H9 (cell line): ENCODE results near the gene SURF2. TPM values are rescaled to one million over a fixed set of nuclear protein-coding genes. Genes with fewer than 3 reads are reported as not detected.

ENCODE experiments used
- DNase-seq: peaks from one replicate; pipeline ENCODE4 v3.0.0-alpha.2; 2017
- H2AFZ ChIP-seq: one replicate; pipeline ENCODE4 v1.6.1; 2013; ENCODE audit warnings: mild to moderate bottlenecking, low read length, control low read depth, moderate library complexity
- H2AK5ac ChIP-seq: 2 replicates; pipeline ENCODE4 v1.6.1; 2013; ENCODE audit warnings: low read length, control low read depth, mixed read lengths; ENCODE audit not compliant: insufficient read length
- H2BK120ac ChIP-seq: one replicate; pipeline ENCODE4 v1.6.1; 2013; ENCODE audit warnings: low read depth, mild to moderate bottlenecking, low read length, control low read depth, inconsistent platforms; ENCODE audit not compliant: poor library complexity, severe bottlenecking
- H2BK12ac ChIP-seq: 2 replicates; pipeline ENCODE4 v1.6.1; 2013; ENCODE audit warnings: low read length, control low read depth, mixed read lengths, low read depth; ENCODE audit not compliant: insufficient read length
- H2BK15ac ChIP-seq: 2 replicates; pipeline ENCODE4 v1.6.1; 2013; ENCODE audit warnings: low read depth, low read length, control low read depth
- H2BK20ac ChIP-seq: one replicate; pipeline ENCODE4 v1.6.1; 2013; ENCODE audit warnings: low read depth, mild to moderate bottlenecking, low read length, control low read depth, inconsistent platforms; ENCODE audit not compliant: poor library complexity, severe bottlenecking
- H2BK5ac ChIP-seq: 2 replicates; pipeline ENCODE4 v1.6.1; 2013; ENCODE audit warnings: low read length, control low read depth, mixed read lengths; ENCODE audit not compliant: insufficient read length
- H3K14ac ChIP-seq: 2 replicates; pipeline ENCODE4 v1.6.1; 2013; ENCODE audit warnings: low read length, control low read depth; ENCODE audit not compliant: insufficient read depth
- H3K18ac ChIP-seq: 2 replicates; pipeline ENCODE4 v1.6.1; 2013; ENCODE audit warnings: low read depth, mild to moderate bottlenecking, mixed read lengths, low read length, control low read depth; ENCODE audit not compliant: insufficient read length
- H3K23ac ChIP-seq: 2 replicates; pipeline ENCODE4 v1.6.1; 2013; ENCODE audit warnings: low read length, control low read depth, mixed read lengths, low read depth; ENCODE audit not compliant: insufficient read length
- H3K23me2 ChIP-seq: 2 replicates; pipeline ENCODE4 v1.6.1; 2013; ENCODE audit warnings: low read depth, mild to moderate bottlenecking, mixed read lengths, low read length, control low read depth; ENCODE audit not compliant: insufficient read length, poor library complexity, severe bottlenecking
- H3K27ac ChIP-seq: 2 replicates; pipeline ENCODE4 v1.5.1; 2013; ENCODE audit warnings: low read length, control low read depth, mixed read lengths, low read depth; ENCODE audit not compliant: insufficient read length
- H3K27me3 ChIP-seq: 2 replicates; pipeline ENCODE4 v1.6.1; 2013; ENCODE audit warnings: low read length, control low read depth, inconsistent platforms; ENCODE audit not compliant: insufficient read depth
- H3K4ac ChIP-seq: 2 replicates; pipeline ENCODE4 v1.6.1; 2013; ENCODE audit warnings: low read depth, mild to moderate bottlenecking, control low read depth, inconsistent platforms, low read length, moderate library complexity
- H3K4me1 ChIP-seq: 2 replicates; pipeline ENCODE4 v1.6.1; 2013; ENCODE audit warnings: low read length, control low read depth, inconsistent platforms; ENCODE audit not compliant: insufficient read depth
- H3K4me2 ChIP-seq: 2 replicates; pipeline ENCODE4 v1.6.1; 2013; ENCODE audit warnings: low read length, control low read depth, mixed read lengths; ENCODE audit not compliant: insufficient read length, insufficient read depth
- H3K56ac ChIP-seq: 2 replicates; pipeline ENCODE4 v1.6.1; 2013; ENCODE audit warnings: low read depth, mild to moderate bottlenecking, mixed read lengths, low read length, control low read depth; ENCODE audit not compliant: insufficient read length
- H3K79me1 ChIP-seq: 2 replicates; pipeline ENCODE4 v1.6.1; 2013; ENCODE audit warnings: low read depth, mild to moderate bottlenecking, moderate library complexity, low read length, control low read depth, inconsistent platforms; ENCODE audit not compliant: insufficient read depth, poor library complexity, severe bottlenecking
- H3K79me2 ChIP-seq: 2 replicates; pipeline ENCODE4 v1.6.1; 2013; ENCODE audit warnings: low read length, control low read depth, inconsistent platforms; ENCODE audit not compliant: insufficient read depth
- H3K9ac ChIP-seq: 2 replicates; pipeline ENCODE4 v1.6.1; 2013; ENCODE audit warnings: low read length, control low read depth, mixed read lengths; ENCODE audit not compliant: insufficient read length; ENCODE audit errors: extremely low read depth
- H3K9me3 ChIP-seq: one replicate; pipeline ENCODE4 v1.6.1; 2013; ENCODE audit warnings: low read depth, low read length, inconsistent platforms; ENCODE audit not compliant: control insufficient read depth
- H3T11ph ChIP-seq: one replicate; pipeline ENCODE4 v1.6.1; 2013; ENCODE audit warnings: mild to moderate bottlenecking, low read length, control low read depth, inconsistent platforms
- H4K20me1 ChIP-seq: one replicate; pipeline ENCODE4 v1.6.1; 2013; ENCODE audit not compliant: control insufficient read depth, insufficient read length, insufficient read depth
- H4K5ac ChIP-seq: 2 replicates; pipeline ENCODE4 v1.6.1; 2013; ENCODE audit warnings: low read depth, mild to moderate bottlenecking, mixed read lengths, low read length, control low read depth; ENCODE audit not compliant: insufficient read length
- H4K8ac ChIP-seq: replicated peaks from 2 replicates; pipeline ENCODE4 v1.6.1; 2013; ENCODE audit warnings: low read length, control low read depth, mixed read lengths, low read depth; ENCODE audit not compliant: insufficient read length
- H4K91ac ChIP-seq: 2 replicates; pipeline ENCODE4 v1.6.1; 2013; ENCODE audit warnings: low read depth, mild to moderate bottlenecking, moderate library complexity, mixed read lengths, low read length, control low read depth; ENCODE audit not compliant: insufficient read length
- H3K27ac Mint-ChIP-seq, 3 experiments: 2 replicates in 2 of 3; 3 replicates in 1 of 3; pipeline ENCODE4 v1.8.0; 2020 to 2021; ENCODE audit warnings: mixed read lengths in 3 of 3, mild to moderate bottlenecking in 1 of 3, moderate library complexity in 1 of 3
- H3K27me3 Mint-ChIP-seq: 2 replicates; pipeline ENCODE4 v1.8.0; 2021; ENCODE audit warnings: low read depth, mild to moderate bottlenecking, moderate library complexity, mixed read lengths
- H3K36me3 Mint-ChIP-seq, 3 experiments: 2 replicates in 2 of 3; 3 replicates in 1 of 3; pipeline ENCODE4 v1.8.0; 2020 to 2021; ENCODE audit warnings: low read depth in 3 of 3, mixed read lengths in 3 of 3; ENCODE audit not compliant: insufficient read depth in 1 of 3
- H3K4me1 Mint-ChIP-seq, 2 experiments: 2 replicates each; pipeline ENCODE4 v1.8.0; 2020; ENCODE audit warnings: mixed read lengths in 2 of 2
- H3K4me3 Mint-ChIP-seq, 2 experiments: 2 replicates in 1 of 2; 3 replicates in 1 of 2; pipeline ENCODE4 v1.8.0; 2020 to 2021; ENCODE audit warnings: mild to moderate bottlenecking in 2 of 2, mixed read lengths in 2 of 2, moderate library complexity in 1 of 2
- H3K9me3 Mint-ChIP-seq, 2 experiments: 2 replicates in 1 of 2; 3 replicates in 1 of 2; pipeline ENCODE4 v1.8.0; 2020; ENCODE audit warnings: mild to moderate bottlenecking in 2 of 2, mixed read lengths in 2 of 2, moderate library complexity in 1 of 2
- WGBS: extraction: QIAGEN DNeasy Blood & Tissue Kit; methylation state at CpG from one replicate; pipeline ENCODE4 v1.1.7; 2013; ENCODE audit warnings: missing lambda C conversion rate, low lambda C conversion rate, mixed read lengths; ENCODE audit not compliant: insufficient read length; ENCODE audit errors: extremely low coverage; 5-methylcytosine and 5-hydroxymethylcytosine counted together
- total RNA-seq: library from RNA; stranded (reverse); gene quantifications from 2 replicates; pipeline ENCODE4 v1.2.1, GENCODE V29; 2021
- TF ChIP-seq, protein P1 (sequence below): fragments of 200-600 bp; sonication (generic); conservative IDR thresholded peaks from 3 replicates; pipeline ENCODE4 v1.8.0; 2021; ENCODE audit warnings: antibody characterized with exemption, mild to moderate bottlenecking

Gene SURF2
- total RNA-seq, 1 experiment from 2014 or later: 44.4 TPM

DNA sequence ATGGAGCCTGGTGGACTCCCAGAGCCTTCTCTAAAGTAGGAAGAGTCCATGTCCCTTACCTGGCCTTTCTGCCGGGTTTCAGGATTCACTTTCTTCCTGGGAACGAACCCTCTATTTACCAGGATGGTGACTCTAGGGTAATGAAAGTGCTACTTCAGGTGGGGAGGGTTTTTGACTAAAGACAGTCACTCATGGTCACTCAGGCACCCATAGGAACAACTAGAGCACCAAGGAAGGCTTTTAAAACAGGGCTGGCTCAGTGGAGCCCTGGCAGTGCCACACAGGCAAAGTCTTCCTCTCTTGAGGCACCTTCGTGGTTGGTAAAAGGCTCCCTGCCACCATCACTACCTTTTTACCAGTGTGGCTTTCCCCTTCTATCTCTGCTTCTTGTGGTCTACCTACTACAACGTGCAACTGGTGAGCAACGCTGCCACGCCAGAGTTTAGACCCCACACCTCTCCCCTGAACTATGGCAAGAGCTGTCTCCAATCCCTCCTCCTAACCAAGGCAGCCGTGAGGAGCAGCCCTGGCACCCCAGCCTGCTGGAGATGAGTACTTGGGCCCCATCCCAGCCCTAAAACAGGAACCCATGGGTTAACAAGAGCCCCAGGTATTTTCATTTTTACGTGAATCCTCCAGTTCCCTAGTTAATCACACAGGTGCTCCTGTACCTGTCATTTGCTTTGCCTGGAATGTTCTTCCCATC is 3.6 kb upstream of the SURF2 start:
- peak overlapping the region in 1 of 2 experiments; percentile 25; a peak in 1 of 5 replicates for H3K4me3 Mint-ChIP-seq

More for the DNA sequence above, 3.6 kb upstream of the SURF2 start:
- H3K79me1 ChIP-seq: peaks cover 2% of the 10 kb centered on the region
- no peak overlapping the region for H3T11ph ChIP-seq
- no peak overlapping the region for H4K91ac ChIP-seq
- H3K27me3 ChIP-seq: no peaks in the 10 kb centered on the region
- no peaks in the 10 kb centered on the region; the same call in 1 of the 2 replicates for H3K4me1 ChIP-seq
- H3K9me3 ChIP-seq: no peaks in the 10 kb centered on the region
- no peak overlapping the region for H3K18ac ChIP-seq
- no peak overlapping the region for H2BK5ac ChIP-seq
- no peak overlapping the region for H2AFZ ChIP-seq
- peaks cover 43 to 58% (median 53%) of the 10 kb centered on the region in 3 experiments for H3K36me3 Mint-ChIP-seq
- H3K23me2 ChIP-seq: peaks cover 15% of the 10 kb centered on the region
- H2BK120ac ChIP-seq: no peak overlapping the region
- H3K27me3 Mint-ChIP-seq: no peaks in the 10 kb centered on the region
- no peak overlapping the region for H2BK15ac ChIP-seq
- H2BK12ac ChIP-seq: no peak overlapping the region
- H2AK5ac ChIP-seq: no peak overlapping the region
- peak overlapping the region in 2 of 3 experiments; percentile 80 to 81; a peak in 5 of 7 replicates for H3K27ac Mint-ChIP-seq
- no peak overlapping the region for H2BK20ac ChIP-seq
- no peak overlapping the region for H3K9ac ChIP-seq
- H3K4ac ChIP-seq: no peak overlapping the region
- H3K79me2 ChIP-seq: peaks cover 7% of the 10 kb centered on the region; the same call in 1 of the 2 replicates
- WGBS: no CpG with 5 or more reads among the region's 8 CpGs
- H3K56ac ChIP-seq: no peak overlapping the region
- H4K5ac ChIP-seq: no peak overlapping the region
- H3K9me3 Mint-ChIP-seq: peaks cover 0 to 3% of the 10 kb centered on the region in 2 experiments; a peak in 1 of 5 replicates
- H3K4me2 ChIP-seq: no peak overlapping the region
- peaks cover 21 to 33% of the 10 kb centered on the region in 2 experiments for H3K4me1 Mint-ChIP-seq
- H3K14ac ChIP-seq: no peak overlapping the region
- DNase-seq: no peak
- no peak overlapping the region for H3K23ac ChIP-seq
- TF ChIP-seq, protein P1, sequence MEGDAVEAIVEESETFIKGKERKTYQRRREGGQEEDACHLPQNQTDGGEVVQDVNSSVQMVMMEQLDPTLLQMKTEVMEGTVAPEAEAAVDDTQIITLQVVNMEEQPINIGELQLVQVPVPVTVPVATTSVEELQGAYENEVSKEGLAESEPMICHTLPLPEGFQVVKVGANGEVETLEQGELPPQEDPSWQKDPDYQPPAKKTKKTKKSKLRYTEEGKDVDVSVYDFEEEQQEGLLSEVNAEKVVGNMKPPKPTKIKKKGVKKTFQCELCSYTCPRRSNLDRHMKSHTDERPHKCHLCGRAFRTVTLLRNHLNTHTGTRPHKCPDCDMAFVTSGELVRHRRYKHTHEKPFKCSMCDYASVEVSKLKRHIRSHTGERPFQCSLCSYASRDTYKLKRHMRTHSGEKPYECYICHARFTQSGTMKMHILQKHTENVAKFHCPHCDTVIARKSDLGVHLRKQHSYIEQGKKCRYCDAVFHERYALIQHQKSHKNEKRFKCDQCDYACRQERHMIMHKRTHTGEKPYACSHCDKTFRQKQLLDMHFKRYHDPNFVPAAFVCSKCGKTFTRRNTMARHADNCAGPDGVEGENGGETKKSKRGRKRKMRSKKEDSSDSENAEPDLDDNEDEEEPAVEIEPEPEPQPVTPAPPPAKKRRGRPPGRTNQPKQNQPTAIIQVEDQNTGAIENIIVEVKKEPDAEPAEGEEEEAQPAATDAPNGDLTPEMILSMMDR: no peak
- no peaks in the 10 kb centered on the region for H4K20me1 ChIP-seq
- no peak overlapping the region for H3K27ac ChIP-seq
- H4K8ac ChIP-seq: no peak overlapping the region
